Natural killer cell (primary cell): Measurements from ENCODE around the gene HCAR3. TPM values are rescaled to one million over a fixed set of nuclear protein-coding genes. Genes with fewer than 3 reads are reported as not detected.
"Not testable (repeated sequence)": the region's sequence is repeated elsewhere in the genome, so short reads cannot be mapped to it uniquely, and the experiment has no call there.

Experiments
- ATAC-seq, 3 donors: fragments of 150-1000 bp in 2 of 3; fragments of 200-7000 bp in 1 of 3; cut with Tn5 transposase; 1 replicate in 1 of 3; 2 replicates in 2 of 3; pipeline ENCODE4 v1.10.0; 2021; ENCODE audit warnings: mild to moderate bottlenecking in 2 of 3, moderate library complexity in 2 of 3
- DNase-seq, 2 donors: peaks; one replicate each; pipeline versions ENCODE4 v3.0.0 to v3.0.0-alpha.2; 2013 to 2021; ENCODE audit warnings: mixed read lengths in 1 of 2
- H3K27ac ChIP-seq: one replicate; pipeline ENCODE4 v1.5.1; 2013; ENCODE audit warnings: mild to moderate bottlenecking, low read length
- H3K27me3 ChIP-seq: one replicate; pipeline ENCODE4 v1.6.1; 2013; ENCODE audit warnings: low read length; ENCODE audit not compliant: control insufficient read depth, insufficient read depth
- H3K36me3 ChIP-seq: one replicate; pipeline ENCODE4 v1.6.1; 2013; ENCODE audit warnings: low read length; ENCODE audit not compliant: control insufficient read depth, insufficient read depth
- H3K4me1 ChIP-seq: one replicate; pipeline ENCODE4 v1.6.1; 2013; ENCODE audit warnings: low read length; ENCODE audit not compliant: control insufficient read depth, insufficient read depth
- H3K4me3 ChIP-seq: one replicate; pipeline ENCODE4 v1.5.1; 2013; ENCODE audit warnings: low read length
- H3K9me3 ChIP-seq: one replicate; pipeline ENCODE4 v1.6.1; 2013; ENCODE audit warnings: low read length; ENCODE audit not compliant: control insufficient read depth, insufficient read depth
- H3K27ac Mint-ChIP-seq, 2 donors: one replicate each; pipeline ENCODE4 v1.8.0; 2022; ENCODE audit warnings: mild to moderate bottlenecking in 2 of 2, mixed read lengths in 2 of 2, moderate library complexity in 1 of 2
- H3K27me3 Mint-ChIP-seq, 2 donors: one replicate each; pipeline ENCODE4 v1.8.0; 2022; ENCODE audit warnings: low read depth in 2 of 2, mixed read lengths in 2 of 2
- H3K36me3 Mint-ChIP-seq: one replicate; pipeline ENCODE4 v1.8.0; 2022; ENCODE audit warnings: mixed read lengths
- H3K4me1 Mint-ChIP-seq, 2 donors: one replicate each; pipeline ENCODE4 v1.8.0; 2022; ENCODE audit warnings: mixed read lengths in 2 of 2
- H3K4me3 Mint-ChIP-seq: one replicate; pipeline ENCODE4 v1.8.0; 2022; ENCODE audit warnings: mild to moderate bottlenecking, moderate library complexity, mixed read lengths
- H3K9me3 Mint-ChIP-seq, 2 donors: one replicate each; pipeline ENCODE4 v1.8.0; 2022; ENCODE audit warnings: mixed read lengths in 2 of 2
- CTCF ChIP-seq: fragments of 200-600 bp; IDR thresholded peaks from one replicate; pipeline ENCODE4 v1.8.0; 2022; ENCODE audit warnings: antibody characterized with exemption
- WGBS: methylation state at CpG from one replicate; pipeline ENCODE4 v1.1.7; 2013; ENCODE audit warnings: missing lambda C conversion rate; ENCODE audit not compliant: insufficient coverage; 5-methylcytosine and 5-hydroxymethylcytosine counted together
- intact Hi-C: fragments of 100-400 bp; cut with micrococcal nuclease; formaldehyde crosslinking; loops from one replicate; pipeline ENCODE4 v1.14.2; 2022
- total RNA-seq, 4 donors: library from RNA; stranded (reverse); fragments of 120-200 nt in 1 of 4; gene quantifications; one replicate each; pipeline versions ENCODE4 v1.2.3 to v1.2.4, GENCODE V29; 2013 to 2022

The HCAR3 gene
- total RNA-seq, 3 donors from 2014 or later (not counting 1 experiment from before 2014, with no cell fraction given) = 1.8 to 14.7 (median 9.9) TPM

DNA sequence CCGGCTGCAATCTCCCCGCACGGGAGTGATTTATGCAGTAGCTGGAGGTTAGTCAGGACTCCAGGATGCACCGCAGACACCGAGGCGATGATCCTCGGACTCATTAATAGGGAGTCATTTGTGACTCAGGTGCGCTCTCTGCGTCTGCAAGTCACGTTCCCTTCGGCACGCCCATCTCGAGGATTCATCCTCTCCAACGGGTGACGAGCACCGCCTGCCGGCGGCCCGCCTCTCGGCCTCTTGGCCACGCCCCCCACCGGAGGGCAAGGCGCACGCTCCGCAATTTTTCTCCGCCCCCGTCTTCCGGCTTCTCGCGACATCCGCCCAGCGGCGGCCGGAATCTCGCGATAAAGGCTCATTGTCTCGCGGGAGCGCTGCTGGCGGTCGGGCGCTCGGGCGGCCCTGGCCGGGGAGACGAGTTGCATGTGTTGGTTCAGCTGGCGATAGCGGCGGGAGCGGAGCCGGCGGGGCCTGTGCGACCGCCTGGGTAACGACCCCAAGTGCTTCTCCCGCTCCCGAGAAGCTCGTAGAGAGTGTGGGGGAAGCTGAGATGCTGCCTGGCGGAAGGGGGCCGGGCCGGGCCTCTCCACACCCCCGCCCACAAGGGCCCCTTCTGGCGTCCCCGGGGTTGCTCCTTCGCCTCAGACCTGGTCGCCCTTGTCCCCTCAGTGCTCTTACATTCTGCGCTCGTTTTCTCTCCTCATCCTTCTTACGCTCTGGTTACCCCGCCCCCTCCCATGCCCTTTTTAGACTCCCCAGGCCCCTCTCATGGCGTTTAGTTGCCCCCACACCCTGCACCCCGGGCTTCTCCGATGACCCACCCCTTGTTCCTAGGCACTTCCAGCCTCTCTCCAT is 36.1 kb upstream of the HCAR3 start, which contains the start of gene DENR:
TSS of gene DENR (plus strand) at position 361 of the 855 bp plus-strand sequence. CDS start 878 bp downstream, outside the sequence.
- Mint-ChIP-seq H3K36me3 (no peaks in the 10 kb centered on the region), H3K27me3 (no peaks in the 10 kb centered on the region), H3K9me3 (no peaks in the 10 kb centered on the region), H3K4me1 (peaks cover 32 to 35% of the 10 kb centered on the region in 2 donors), H3K27ac (peak within 1 kb of the TSS; percentile 82 to 95), H3K4me3 (peak within 1 kb of the TSS; percentile 92)
- Histone ChIP-seq H3K36me3 (peaks cover 34% of the 10 kb centered on the region), H3K27me3 (no peaks in the 10 kb centered on the region), H3K27ac (peak within 1 kb of the TSS; percentile 91), H3K9me3 (no peaks in the 10 kb centered on the region), H3K4me3 (peak within 1 kb of the TSS; percentile 91), H3K4me1 (peaks cover 15% of the 10 kb centered on the region)
- under 1% methylated on average over 73 of the region's 73 CpGs for WGBS
- peak; percentile 93 to 99 (median 94) for ATAC-seq
- peak; percentile 99 for DNase-seq
- intact Hi-C loops = loop anchor here (5.0 kb wide), 1 partner anchor 225 kb away; the partner anchor contains the start of genes KNTC1 and RSRC2
- TF ChIP-seq CTCF = peak; percentile 55

GRCh38 chr12:122750781-122751515 is 34.3 kb upstream of the HCAR3 start:
- Histone ChIP-seq H3K4me1 (peaks cover 15% of the 10 kb centered on the region), H3K36me3 (peaks cover 17% of the 10 kb centered on the region)
- H3K27me3 Mint-ChIP-seq, H3K27me3 ChIP-seq, H3K4me3 ChIP-seq, ATAC-seq, H3K9me3 Mint-ChIP-seq, H3K9me3 ChIP-seq, DNase-seq, H3K36me3 Mint-ChIP-seq, H3K27ac ChIP-seq: not testable (repeated sequence)
- intact Hi-C loops = loop anchor here (5.0 kb wide), 1 partner anchor 224 kb away; the partner anchor contains the start of genes KNTC1 and RSRC2
- 81% methylated on average over 17 of the region's 17 CpGs for WGBS
- Mint-ChIP-seq H3K4me1 (peaks cover 18 to 32% of the 10 kb centered on the region in 2 donors), H3K4me3 (peak overlapping the region; percentile 92), H3K27ac (peak overlapping the region; percentile 82 to 95)

GRCh38 chr12:122749569-122750332 is 33.1 kb upstream of the HCAR3 start:
- H3K27me3 ChIP-seq = no peaks in the 10 kb centered on the region
- no peaks in the 10 kb centered on the region for H3K9me3 ChIP-seq
- intact Hi-C loops = loop anchor here (5.0 kb wide), 1 partner anchor 222 kb away; the partner anchor contains the start of genes KNTC1 and RSRC2
- H3K36me3 ChIP-seq = peaks cover 8% of the 10 kb centered on the region
- no peak for TF ChIP-seq CTCF
- DNase-seq (no peak), ATAC-seq (no peak)
- H3K27ac Mint-ChIP-seq = no peak overlapping the region
- H3K36me3 Mint-ChIP-seq = no peaks in the 10 kb centered on the region
- no peak overlapping the region for H3K4me3 Mint-ChIP-seq
- no peak overlapping the region for H3K4me3 ChIP-seq
- no peaks in the 10 kb centered on the region for H3K9me3 Mint-ChIP-seq
- peaks cover 14 to 28% of the 10 kb centered on the region in 2 donors for H3K4me1 Mint-ChIP-seq
- H3K27me3 Mint-ChIP-seq = no peaks in the 10 kb centered on the region
- H3K27ac ChIP-seq = no peak overlapping the region
- peaks cover 15% of the 10 kb centered on the region for H3K4me1 ChIP-seq
- WGBS = 88% methylated on average over 6 of the region's 6 CpGs
